HG03520 (cell line): ENCODE data around the gene POLH.
"Not testable (repeated sequence)": the region's sequence is repeated elsewhere in the genome, so short reads cannot be mapped to it uniquely, and the experiment has no call there.

Experiments used
- ATAC-seq: cut with Tn5 transposase; IDR thresholded peaks from one replicate; pipeline ENCODE4 v1.9.1; 2021; ENCODE audit warnings: mild to moderate bottlenecking, moderate library complexity; ENCODE audit not compliant: unreplicated experiment

The POLH gene

DNA sequence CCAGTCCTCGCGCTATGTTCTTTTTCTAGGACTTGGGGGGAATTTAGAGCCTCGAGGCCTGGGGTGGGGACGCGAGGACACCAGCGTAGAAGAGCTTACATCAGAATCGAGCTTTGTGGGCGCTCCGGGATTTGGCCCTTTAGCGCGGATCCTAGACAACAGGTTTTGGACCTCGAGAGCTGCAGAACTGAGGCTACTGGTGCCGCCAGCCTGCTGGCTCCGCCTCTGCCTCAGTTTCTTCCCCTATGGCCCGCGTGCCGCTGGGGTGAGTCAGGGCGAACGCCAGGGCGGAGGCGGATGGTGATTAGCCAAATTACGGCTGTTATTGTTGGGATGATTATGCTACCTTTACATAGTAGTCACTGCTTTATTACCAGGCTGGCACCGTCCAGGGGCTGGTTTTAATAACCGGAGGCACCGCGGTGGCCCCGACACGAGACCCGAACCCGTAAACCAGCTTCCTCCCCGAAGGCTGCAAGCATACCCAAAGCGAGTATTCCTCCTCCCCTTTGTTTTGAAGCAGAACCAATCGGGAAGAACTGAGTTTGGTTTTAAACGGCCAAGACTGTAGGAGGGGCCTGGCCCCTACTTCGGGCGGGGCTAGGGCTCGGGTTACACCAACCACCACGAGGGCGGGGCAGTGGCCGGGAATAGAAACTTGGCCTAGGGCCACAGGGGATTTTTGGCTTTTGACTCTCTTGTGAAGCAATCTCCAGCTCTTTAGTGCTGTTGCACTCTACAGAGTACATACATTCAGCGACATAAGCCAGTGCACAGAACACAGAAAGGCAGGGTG is 53.7 kb downstream of the POLH start:
- ATAC-seq = peak; percentile 60

DNA sequence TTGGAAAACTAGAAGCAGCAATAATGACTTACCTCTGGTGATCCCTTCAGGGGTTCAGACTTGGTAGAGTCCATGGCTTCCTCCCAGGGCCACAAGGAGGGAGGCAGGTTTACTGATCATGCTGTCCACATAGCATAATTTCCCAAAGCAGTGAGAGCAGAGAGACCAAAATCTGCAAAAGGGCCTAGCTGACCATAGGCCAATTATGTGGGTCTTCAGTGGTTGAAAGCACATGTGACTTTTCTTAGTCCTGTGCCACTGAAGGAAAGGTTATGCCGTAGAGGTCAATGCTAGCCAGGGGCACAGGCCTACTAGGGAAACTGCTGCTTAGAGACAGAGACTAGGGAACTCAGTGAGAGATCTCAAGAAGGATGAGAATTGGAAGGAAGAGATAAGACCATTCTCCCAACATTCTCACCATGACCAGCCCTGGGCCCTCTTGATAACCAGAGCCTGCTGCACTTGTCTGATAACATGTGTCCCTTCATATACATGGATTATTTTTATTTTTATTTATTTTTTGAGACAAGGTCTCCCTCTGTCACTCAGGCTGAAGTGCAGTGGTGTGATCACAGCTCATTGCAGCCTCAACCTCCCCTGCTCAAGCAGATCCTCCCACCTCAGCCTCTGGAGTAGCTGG is 55.1 kb downstream of the POLH start:
- no peak for ATAC-seq

DNA sequence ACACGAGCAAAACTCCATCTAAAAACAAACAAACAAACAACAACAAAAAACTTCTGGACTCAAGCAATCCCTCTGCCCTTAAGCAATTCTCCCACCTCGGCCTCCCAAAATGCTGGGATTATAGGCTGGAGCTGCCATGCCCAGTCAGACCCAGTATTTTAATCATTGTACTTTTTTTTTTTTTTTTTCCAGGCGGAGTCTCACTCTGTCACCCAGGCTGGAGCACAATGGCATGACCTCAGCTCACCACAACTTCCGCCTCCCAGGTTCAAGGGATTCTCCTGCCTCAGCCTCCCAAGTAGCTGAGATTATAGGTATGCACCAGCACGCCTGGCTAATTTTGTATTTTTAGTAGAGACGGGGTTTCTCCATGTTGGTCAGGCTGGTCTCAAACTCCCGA is 57.0 kb downstream of the POLH start:
- not testable (repeated sequence) for ATAC-seq

DNA sequence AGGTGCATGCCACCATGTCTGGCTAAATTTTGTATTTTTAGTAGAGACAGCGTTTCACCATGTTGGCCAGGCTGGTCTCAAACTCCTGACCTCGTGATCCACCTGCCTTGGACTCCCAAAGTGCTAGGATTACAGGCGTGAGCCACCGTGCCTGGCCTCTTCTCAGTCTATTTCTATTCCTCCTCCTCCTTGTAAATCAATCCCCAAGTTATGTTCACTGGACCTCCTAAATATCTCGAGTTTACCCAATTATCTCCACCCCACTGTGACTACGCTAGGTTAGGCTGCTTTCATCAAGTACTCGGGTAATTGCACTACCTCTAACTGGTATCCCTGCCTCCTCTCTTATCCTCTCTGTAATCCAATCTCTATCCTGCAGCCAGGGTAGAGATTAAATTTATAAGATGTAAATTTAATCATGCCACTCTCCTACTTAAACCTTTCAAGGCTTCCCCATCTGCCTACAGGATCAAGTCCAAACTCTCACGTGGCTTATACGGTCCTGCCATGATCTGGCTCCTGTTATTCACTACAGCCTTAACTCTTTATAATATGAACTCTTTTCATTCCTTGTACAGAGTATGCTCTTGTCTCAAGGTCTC is 58.8 kb downstream of the POLH start:
- no peak for ATAC-seq

DNA sequence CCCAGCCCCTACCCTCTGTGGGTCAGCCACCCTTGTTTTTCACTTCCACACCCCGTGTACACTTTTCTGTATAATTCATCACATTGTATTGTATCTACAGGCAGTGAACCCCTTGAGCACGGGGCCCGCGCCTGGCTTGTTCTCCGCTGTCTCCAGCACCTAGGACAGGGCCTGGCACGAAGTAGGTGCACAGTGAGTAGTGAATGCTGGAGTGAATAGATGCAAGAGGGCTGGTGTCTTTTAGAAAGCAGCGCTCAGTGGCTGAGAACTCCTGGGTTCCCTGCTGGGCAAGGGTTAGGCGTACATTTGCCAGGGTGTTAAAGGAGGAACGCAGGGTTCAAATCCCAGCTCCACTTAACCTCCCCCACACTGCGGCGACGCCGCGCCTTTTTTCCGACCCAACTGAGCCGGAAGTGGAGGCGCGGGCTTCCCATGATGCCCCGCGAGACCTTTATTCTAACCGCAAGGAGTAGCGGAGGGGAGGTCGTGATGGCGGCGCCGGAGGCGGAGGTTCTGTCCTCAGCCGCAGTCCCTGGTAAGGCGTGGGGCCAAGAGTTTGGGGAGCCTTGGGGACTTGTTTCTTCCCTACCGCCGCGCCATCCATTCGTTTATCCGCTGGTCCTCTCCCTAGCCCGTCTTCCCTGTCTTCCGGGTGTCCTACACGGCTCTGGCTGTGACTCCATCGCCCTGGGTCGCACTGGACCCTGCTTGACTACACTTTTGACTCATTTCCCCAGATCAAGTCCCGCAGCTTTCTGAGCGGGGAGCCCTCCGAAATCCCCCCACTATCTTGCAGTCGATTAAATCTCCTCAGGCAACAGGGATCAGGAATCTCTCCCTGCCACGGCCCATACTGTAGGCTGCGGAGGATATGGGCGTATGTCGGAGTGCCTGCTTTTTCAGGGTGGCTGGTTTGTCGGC is 59.7 kb downstream of the POLH start, which contains the start of gene MAD2L1BP:
TSS of gene MAD2L1BP (plus strand) at position 454 of the 921 bp plus-strand sequence. CDS start at position 490, 36 bp downstream.
- peak; percentile 75 for ATAC-seq

DNA sequence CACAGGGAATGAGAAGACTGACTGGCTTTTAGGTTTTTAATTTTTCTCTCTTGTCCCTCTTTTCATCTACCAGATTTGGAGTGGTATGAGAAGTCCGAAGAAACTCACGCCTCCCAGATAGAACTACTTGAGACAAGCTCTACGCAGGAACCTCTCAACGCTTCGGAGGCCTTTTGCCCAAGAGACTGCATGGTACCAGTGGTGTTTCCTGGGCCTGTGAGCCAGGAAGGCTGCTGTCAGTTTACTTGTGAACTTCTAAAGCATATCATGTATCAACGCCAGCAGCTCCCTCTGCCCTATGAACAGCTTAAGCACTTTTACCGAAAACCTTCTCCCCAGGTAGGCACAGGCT is 60.3 kb downstream of the POLH start:
- peak; percentile 9 for ATAC-seq

DNA sequence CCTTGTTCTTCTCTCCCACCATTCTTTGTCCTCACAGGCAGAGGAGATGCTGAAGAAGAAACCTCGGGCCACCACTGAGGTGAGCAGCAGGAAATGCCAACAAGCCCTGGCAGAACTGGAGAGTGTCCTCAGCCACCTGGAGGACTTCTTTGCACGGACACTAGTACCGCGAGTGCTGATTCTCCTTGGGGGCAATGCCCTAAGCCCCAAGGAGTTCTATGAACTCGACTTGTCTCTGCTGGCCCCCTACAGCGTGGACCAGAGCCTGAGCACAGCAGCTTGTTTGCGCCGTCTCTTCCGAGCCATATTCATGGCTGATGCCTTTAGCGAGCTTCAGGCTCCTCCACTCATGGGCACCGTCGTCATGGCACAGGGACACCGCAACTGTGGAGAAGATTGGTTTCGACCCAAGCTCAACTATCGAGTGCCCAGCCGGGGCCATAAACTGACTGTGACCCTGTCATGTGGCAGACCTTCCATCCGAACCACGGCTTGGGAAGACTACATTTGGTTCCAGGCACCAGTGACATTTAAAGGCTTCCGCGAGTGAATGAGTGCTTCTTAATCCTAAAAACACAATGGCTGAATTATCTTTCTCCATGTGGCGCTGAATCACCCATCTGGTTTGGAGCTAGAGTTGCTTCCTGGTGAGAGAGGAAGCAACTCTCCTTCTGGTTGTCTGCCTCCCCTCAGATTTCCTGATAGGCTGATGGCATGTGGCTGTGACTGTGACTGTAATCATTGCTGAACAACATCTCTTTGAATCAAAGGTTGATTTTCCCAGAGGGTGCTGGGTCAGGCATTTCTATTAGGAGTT is 64.2 kb downstream of the POLH start:
- ATAC-seq = no peak

DNA sequence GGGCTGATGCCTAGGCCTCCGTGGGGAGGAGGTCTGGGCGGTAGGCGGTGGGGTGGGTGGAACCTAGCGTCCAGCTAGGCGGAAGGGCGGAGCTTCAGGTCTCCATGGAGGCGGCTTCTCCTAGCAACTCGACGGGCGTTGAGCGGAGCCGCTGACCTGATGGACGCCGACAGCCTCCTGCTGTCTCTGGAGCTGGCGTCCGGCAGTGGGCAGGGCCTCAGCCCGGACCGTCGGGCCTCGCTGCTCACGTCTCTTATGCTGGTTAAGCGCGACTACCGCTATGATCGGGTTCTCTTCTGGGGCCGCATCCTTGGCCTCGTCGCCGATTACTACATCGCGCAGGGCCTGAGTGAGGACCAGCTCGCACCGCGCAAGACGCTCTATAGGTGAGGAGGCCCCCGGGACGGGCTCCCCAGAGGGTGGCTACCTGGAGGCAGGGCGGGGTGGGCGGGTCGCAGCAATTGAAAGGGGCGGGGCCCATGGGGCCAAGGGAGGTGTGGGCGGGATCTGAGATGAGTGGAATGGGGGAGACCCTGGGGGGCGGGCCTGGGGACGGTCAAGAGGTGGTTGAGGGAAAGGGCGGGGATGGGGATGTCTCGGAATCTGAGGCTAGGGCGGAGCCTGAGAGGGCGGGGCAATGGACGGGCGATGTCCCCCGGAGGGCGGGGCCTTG is 69.1 kb downstream of the POLH start, which contains the start of gene RSPH9:
TSS of gene RSPH9 (plus strand) at position 97 of the 673 bp plus-strand sequence. CDS start at position 160, 63 bp downstream.
- ATAC-seq = no peak

DNA sequence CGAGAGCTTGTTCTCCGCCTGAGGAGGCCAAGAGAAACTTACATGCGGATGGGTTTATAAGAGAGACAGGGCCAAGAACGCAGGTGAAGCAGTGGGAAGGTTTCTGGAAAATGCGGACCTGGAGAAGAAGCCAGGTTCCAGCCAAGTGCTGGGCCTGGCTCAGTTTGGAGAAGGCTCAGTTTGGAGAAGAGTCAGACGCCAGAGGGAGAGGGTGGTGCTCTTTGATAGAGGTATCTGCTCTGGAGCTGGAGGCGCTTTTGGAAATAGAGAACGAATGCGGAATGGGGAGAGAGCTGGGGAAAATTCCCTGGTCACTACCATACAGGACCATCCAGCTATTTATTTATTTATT is 69.6 kb downstream of the POLH start:
- ATAC-seq = no peak

DNA sequence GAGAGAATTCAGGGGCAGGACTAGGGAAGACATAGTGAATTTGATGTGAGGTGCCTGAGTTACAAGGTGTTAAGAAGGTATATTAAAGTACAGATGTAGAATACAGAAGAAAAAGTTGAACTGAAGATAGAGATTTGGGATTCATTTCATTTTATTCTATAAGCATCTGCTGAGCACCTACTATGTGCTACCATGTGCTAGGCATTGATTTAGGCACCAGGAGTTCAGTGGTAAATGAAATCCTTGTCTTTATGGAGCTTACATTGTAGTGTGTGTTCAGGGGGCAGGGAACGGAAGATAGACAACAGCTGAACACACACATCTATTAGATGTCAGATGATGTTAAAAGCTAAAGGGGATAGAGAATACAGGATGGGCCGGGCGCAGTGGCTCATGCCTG is 71.6 kb downstream of the POLH start:
- no peak for ATAC-seq

DNA sequence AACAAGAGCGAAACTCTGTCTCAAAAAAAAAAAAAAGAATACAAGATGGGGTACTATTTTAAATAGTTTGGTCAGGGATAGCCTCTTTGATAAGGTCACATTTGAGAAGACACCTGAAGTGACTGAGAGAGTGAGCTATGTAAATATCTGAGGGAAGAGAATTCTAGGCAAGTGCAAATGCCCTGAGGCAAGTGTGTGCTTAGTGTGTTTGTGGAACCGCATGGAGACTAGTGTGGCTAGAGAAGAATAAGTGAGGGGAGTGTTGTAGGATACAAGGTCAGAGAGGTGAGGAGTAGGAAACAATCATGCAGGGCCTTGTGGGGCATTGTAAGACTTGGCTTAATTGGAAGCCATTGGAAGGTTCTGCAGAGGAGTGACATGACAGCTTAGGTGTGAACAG is 72.3 kb downstream of the POLH start:
- ATAC-seq = no peak

DNA sequence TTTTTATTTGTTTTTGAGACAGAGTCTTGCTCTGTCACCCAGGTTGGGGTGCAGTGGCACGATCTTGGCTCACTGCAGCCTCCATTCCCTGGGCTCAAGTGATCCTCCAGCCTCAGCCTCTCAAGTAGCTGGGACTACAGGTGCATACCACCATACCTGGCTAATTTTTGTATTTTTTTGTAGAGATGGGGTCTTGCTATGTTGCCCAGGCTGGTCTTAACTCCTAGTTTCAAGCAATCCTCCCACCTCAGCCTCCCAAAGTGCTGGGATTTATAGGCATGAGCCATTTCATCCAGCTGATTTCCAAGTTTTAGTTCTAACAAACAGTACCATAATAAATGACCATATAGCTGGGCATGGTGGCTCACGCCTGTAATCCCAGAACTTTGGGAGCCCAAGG is 76.8 kb downstream of the POLH start:
- not testable (repeated sequence) for ATAC-seq

DNA sequence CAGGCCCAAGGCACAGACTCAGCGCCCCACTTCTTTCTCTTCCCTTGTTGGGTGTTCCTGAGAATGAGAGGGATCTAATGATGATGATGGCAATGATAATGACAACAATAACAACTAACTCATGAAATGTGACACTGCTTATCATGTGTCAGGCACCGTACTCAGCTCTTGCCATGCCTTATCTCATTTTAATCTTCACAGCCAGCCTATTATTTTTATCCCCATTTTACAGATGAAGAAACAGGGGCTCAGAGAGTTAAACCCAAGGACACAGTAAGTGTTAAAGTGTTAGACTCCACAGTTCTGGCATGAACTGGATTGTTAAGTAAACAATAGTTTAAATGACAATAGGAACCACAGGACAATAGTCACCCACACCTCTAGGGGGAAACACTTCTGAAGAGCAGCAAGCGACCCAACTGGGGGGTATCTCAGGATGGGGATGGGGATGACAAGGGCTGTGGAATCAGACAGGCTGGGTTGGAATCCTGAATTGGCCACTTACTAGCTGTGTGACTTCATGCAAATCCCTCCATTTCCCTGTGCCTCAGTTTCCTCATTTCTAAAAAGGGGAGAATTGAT is 81.3 kb downstream of the POLH start:
- no peak for ATAC-seq

DNA sequence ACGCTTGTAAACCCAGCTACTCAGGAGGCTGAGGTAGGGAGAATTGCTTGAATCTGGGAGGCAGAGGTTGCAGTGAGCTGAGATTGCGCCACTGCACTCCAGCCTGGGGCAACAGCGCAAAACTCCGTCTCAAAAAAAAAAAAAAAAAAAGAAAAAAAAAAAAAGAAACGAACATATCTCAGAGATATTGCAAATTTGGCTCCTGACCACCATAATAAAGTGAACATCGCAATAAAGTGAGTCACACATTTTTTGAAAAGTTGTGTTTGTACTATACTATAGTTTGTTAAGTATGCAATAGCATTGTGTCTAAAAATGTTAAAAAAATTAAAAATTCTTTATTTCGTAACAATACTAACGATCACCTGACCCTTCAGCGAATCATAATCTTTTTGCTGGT is 82.2 kb downstream of the POLH start:
- no peak for ATAC-seq

DNA sequence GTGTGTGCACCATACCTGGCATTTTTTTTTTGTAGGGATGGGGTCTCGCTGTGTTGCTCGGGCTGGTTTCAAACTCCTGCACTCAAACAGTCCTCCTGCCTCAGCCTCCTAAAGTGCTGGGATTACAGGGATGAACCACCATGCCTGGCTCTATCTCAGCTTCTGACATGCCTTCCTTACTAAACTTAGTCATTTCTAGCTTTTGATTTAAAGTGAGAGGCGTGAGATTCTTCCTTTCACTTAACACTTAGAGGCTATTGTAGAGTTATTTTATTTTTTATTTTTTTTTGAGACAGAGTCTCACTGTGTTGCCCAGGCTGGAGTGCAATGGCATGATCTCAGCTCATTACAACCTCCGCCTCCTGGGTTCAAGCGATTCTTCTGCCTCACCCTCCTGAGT is 87.0 kb downstream of the POLH start:
- not testable (repeated sequence) for ATAC-seq
